GM23338 (cell line): ENCODE results near the gene ZNF784. TPM values are rescaled to one million over a fixed set of nuclear protein-coding genes. Genes with fewer than 3 reads are reported as not detected.
A peak's percentile ranks its signal among the peaks of the same experiment; 100 is the strongest.

Experiments used
- ATAC-seq: fragments of 200-7000 bp; cut with Tn5 transposase; 3 replicates; pipeline ENCODE4 v1.9.1; 2020
- DNase-seq: peaks from one replicate; pipeline ENCODE4 v3.0.0-alpha.2; 2015; ENCODE audit warnings: low spot score
- H2AFZ ChIP-seq: fragments of 200-600 bp; sonication (generic); 2 replicates; pipeline ENCODE4 v1.8.0; 2016; ENCODE audit warnings: antibody characterized with exemption, mild to moderate bottlenecking, moderate library complexity
- H3F3A ChIP-seq: fragments of 200-600 bp; sonication (generic); replicated peaks from 2 replicates; pipeline ENCODE4 v1.8.0; 2017; ENCODE audit warnings: antibody characterized with exemption, mixed run types, low read depth
- H3K27ac ChIP-seq: fragments of 200-600 bp; sonication (generic); 2 replicates; pipeline ENCODE4 v1.6.1; 2016; ENCODE audit warnings: low read depth
- H3K27me3 ChIP-seq: fragments of 200-600 bp; sonication (generic); 2 replicates; pipeline ENCODE4 v1.8.0; 2016; ENCODE audit warnings: mild to moderate bottlenecking, mixed run types, moderate library complexity; ENCODE audit not compliant: insufficient read depth
- H3K36me3 ChIP-seq: fragments of 200-600 bp; sonication (generic); 2 replicates; pipeline ENCODE4 v1.8.0; 2016; ENCODE audit warnings: mild to moderate bottlenecking; ENCODE audit not compliant: insufficient read depth
- H3K4me1 ChIP-seq: fragments of 200-600 bp; sonication (generic); 2 replicates; pipeline ENCODE4 v1.8.0; 2016; ENCODE audit warnings: mild to moderate bottlenecking, moderate library complexity; ENCODE audit not compliant: insufficient read depth
- H3K4me2 ChIP-seq: fragments of 200-600 bp; sonication (generic); 2 replicates; pipeline ENCODE4 v1.7.1; 2017; ENCODE audit warnings: mixed run types
- H3K4me3 ChIP-seq: fragments of 200-600 bp; sonication (generic); 2 replicates; pipeline ENCODE4 v1.6.1; 2016; ENCODE audit warnings: mixed run types
- H3K79me2 ChIP-seq: fragments of 200-600 bp; sonication (generic); replicated peaks from 2 replicates; pipeline ENCODE4 v1.8.0; 2017; ENCODE audit warnings: mild to moderate bottlenecking; ENCODE audit not compliant: insufficient read depth
- H3K9me2 ChIP-seq: fragments of 200-600 bp; sonication (generic); 2 replicates; pipeline ENCODE4 v1.8.0; 2017; ENCODE audit not compliant: insufficient read depth
- H4K20me1 ChIP-seq: fragments of 200-600 bp; sonication (generic); replicated peaks from 2 replicates; pipeline ENCODE4 v1.8.0; 2017; ENCODE audit warnings: mild to moderate bottlenecking; ENCODE audit not compliant: insufficient read depth
- H3K27ac Mint-ChIP-seq: 2 replicates; pipeline ENCODE4 v1.8.0; 2020; ENCODE audit warnings: inconsistent platforms, mild to moderate bottlenecking, moderate library complexity, mixed read lengths
- H3K27me3 Mint-ChIP-seq: 3 replicates; pipeline ENCODE4 v1.8.0; 2022; ENCODE audit warnings: low read depth, mild to moderate bottlenecking, moderate library complexity, mixed read lengths, inconsistent platforms; ENCODE audit not compliant: insufficient read depth, poor library complexity
- H3K36me3 Mint-ChIP-seq: 3 replicates; pipeline ENCODE4 v1.8.0; 2021; ENCODE audit warnings: low read depth, mild to moderate bottlenecking, inconsistent platforms, moderate library complexity, mixed read lengths
- H3K4me1 Mint-ChIP-seq: 3 replicates; pipeline ENCODE4 v1.8.0; 2020; ENCODE audit warnings: mild to moderate bottlenecking, inconsistent platforms, mixed read lengths
- H3K4me3 Mint-ChIP-seq: 3 replicates; pipeline ENCODE4 v1.8.0; 2021; ENCODE audit warnings: moderate library complexity, mild to moderate bottlenecking, inconsistent platforms, mixed read lengths
- H3K9me3 Mint-ChIP-seq: 3 replicates; pipeline ENCODE4 v1.8.0; 2020; ENCODE audit warnings: moderate library complexity, mild to moderate bottlenecking, inconsistent platforms, mixed read lengths
- CREB1 ChIP-seq: fragments of 250-450 bp; sonication (Bioruptor Pico); IDR thresholded peaks from 2 replicates; pipeline ENCODE4 v1.5.0; 2020; ENCODE audit warnings: low read depth, mild to moderate bottlenecking, moderate library complexity
- CTCF ChIP-seq, 2 experiments: fragments of 200-600 bp in 1 of 2; sonication (generic) in 1 of 2; conservative IDR thresholded peaks; 2 replicates each; pipeline versions ENCODE4 v1.5.1 to v1.6.1; 2016 to 2017; ENCODE audit warnings: antibody characterized with exemption in 2 of 2, low read depth in 2 of 2, mild to moderate bottlenecking in 2 of 2, moderate library complexity in 1 of 2
- ETS1 ChIP-seq: IDR thresholded peaks from 2 replicates; pipeline ENCODE4 v1.6.1; 2016; ENCODE audit warnings: antibody characterized with exemption
- EZH2 ChIP-seq: fragments of 200-600 bp; sonication (generic); IDR thresholded peaks from one replicate; pipeline ENCODE4 v1.8.0; 2017; ENCODE audit warnings: antibody characterized with exemption, mild to moderate bottlenecking, low read depth; ENCODE audit not compliant: unreplicated experiment
- EZH2phosphoT487 ChIP-seq: fragments of 200-600 bp; sonication (generic); IDR thresholded peaks from one replicate; pipeline ENCODE4 v1.8.1; 2018; ENCODE audit warnings: antibody characterized with exemption; ENCODE audit not compliant: unreplicated experiment
- NANOG ChIP-seq: IDR thresholded peaks from 2 replicates; pipeline ENCODE4 v1.6.1; 2016; ENCODE audit warnings: antibody characterized with exemption, borderline replicate concordance
- POLR2AphosphoS5 ChIP-seq: IDR thresholded peaks from 2 replicates; pipeline ENCODE4 v1.6.1; 2016; ENCODE audit warnings: antibody characterized with exemption, low read depth
- ZNF114 ChIP-seq: fragments of 250-450 bp; sonication (Bioruptor Pico); IDR thresholded peaks from 2 replicates; pipeline ENCODE4 v1.5.0; 2020; ENCODE audit warnings: mild to moderate bottlenecking, moderate library complexity
- ZNF331 ChIP-seq: fragments of 250-450 bp; sonication (Bioruptor Pico); IDR thresholded peaks from 2 replicates; pipeline ENCODE4 v1.5.0; 2020; ENCODE audit warnings: low read depth, mild to moderate bottlenecking, moderate library complexity
- ZNF462 ChIP-seq: fragments of 250-450 bp; sonication (Bioruptor Pico); IDR thresholded peaks from 2 replicates; pipeline ENCODE4 v1.5.0; 2020; ENCODE audit warnings: mild to moderate bottlenecking, moderate library complexity
- polyA plus RNA-seq: library from polyadenylated mRNA; unstranded; fragments of >200 nt; fragmentation: Nextera tagmentation; extraction: Ambion mirVana; gene quantifications from 2 replicates; pipeline ENCODE4 v1.2.1, GENCODE V29; 2016
- total RNA-seq: library from RNA; depleted of rRNA; stranded (reverse); fragments of >200 nt; shearing (Covaris generic); gene quantifications from 2 replicates; pipeline ENCODE4 v1.2.3, GENCODE V29; 2014
- TF ChIP-seq, protein P1 (sequence below): IDR thresholded peaks from one replicate; pipeline ENCODE4 v1.6.1; 2018; ENCODE audit warnings: antibody characterized with exemption; ENCODE audit not compliant: unreplicated experiment

The ZNF784 gene
- total and polyA plus RNA-seq, 2 experiments from 2014 or later = 1.5 to 6.7 TPM

- no peak overlapping the region for H3K4me3 Mint-ChIP-seq
- H3K36me3 Mint-ChIP-seq = peaks cover 52% of the 10 kb centered on the region
- Histone ChIP-seq H3K27me3 (no peaks in the 10 kb centered on the region), H3K9me2 (no peaks in the 10 kb centered on the region), H3K4me1 (no peaks in the 10 kb centered on the region), H3K79me2 (0 out of 2 replicates have a peak, but pooled peaks cover 2% of the 10 kb centered on the region), H3K4me3 (no peak overlapping the region), H3K27ac (no peak overlapping the region), H3F3A (peaks cover 3% of the 10 kb centered on the region; the same call in 1 of the 2 replicates), H3K4me2 (no peak overlapping the region), H2AFZ (no peak overlapping the region), H3K36me3 (no peaks in the 10 kb centered on the region), H4K20me1 (peaks cover 11% of the 10 kb centered on the region)
- H3K27me3 Mint-ChIP-seq = peaks cover 22% of the 10 kb centered on the region
- TF ChIP-seq POLR2AphosphoS5 (no peak), CREB1 (CRISPR knock-in tag) (no peak), ZNF462 (CRISPR knock-in tag) (no peak), EZH2phosphoT487 (no peak), ETS1 (no peak), CTCF (conservative IDR thresholded peaks at IDR 0.05; ENCODE audit: low read depth in 2 of 2) (no peak), ZNF114 (CRISPR knock-in tag) (no peak), NANOG (no peak), EZH2 (no peak), ZNF331 (CRISPR knock-in tag) (no peak)
- TF ChIP-seq, protein P1, sequence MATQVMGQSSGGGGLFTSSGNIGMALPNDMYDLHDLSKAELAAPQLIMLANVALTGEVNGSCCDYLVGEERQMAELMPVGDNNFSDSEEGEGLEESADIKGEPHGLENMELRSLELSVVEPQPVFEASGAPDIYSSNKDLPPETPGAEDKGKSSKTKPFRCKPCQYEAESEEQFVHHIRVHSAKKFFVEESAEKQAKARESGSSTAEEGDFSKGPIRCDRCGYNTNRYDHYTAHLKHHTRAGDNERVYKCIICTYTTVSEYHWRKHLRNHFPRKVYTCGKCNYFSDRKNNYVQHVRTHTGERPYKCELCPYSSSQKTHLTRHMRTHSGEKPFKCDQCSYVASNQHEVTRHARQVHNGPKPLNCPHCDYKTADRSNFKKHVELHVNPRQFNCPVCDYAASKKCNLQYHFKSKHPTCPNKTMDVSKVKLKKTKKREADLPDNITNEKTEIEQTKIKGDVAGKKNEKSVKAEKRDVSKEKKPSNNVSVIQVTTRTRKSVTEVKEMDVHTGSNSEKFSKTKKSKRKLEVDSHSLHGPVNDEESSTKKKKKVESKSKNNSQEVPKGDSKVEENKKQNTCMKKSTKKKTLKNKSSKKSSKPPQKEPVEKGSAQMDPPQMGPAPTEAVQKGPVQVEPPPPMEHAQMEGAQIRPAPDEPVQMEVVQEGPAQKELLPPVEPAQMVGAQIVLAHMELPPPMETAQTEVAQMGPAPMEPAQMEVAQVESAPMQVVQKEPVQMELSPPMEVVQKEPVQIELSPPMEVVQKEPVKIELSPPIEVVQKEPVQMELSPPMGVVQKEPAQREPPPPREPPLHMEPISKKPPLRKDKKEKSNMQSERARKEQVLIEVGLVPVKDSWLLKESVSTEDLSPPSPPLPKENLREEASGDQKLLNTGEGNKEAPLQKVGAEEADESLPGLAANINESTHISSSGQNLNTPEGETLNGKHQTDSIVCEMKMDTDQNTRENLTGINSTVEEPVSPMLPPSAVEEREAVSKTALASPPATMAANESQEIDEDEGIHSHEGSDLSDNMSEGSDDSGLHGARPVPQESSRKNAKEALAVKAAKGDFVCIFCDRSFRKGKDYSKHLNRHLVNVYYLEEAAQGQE = no peak
- peaks cover 5% of the 10 kb centered on the region for H3K9me3 Mint-ChIP-seq
- ATAC-seq (no peak), DNase-seq (peak; percentile 12)
- H3K4me1 Mint-ChIP-seq = 0 out of 3 replicates have a peak, but pooled peaks cover 2% of the 10 kb centered on the region
- H3K27ac Mint-ChIP-seq = no peak overlapping the region
These were observed 7.9 kb downstream of the ZNF784 start for GRCh38 chr19:55616395-55616875.
